A673 (cell line): Measurements from ENCODE around the gene ARHGEF39.
"Not testable (repeated sequence)": the region's sequence is repeated elsewhere in the genome, so short reads cannot be mapped to it uniquely, and the experiment has no call there.

Experiments used
- EZH2 ChIP-seq: fragments of 200-600 bp; sonication (generic); IDR thresholded peaks from 2 replicates; pipeline ENCODE4 v1.6.1; 2017; ENCODE audit warnings: borderline replicate concordance, low read depth, mild to moderate bottlenecking, mixed read lengths, antibody characterized with exemption, low read length; ENCODE audit not compliant: poor library complexity, severe bottlenecking
- TF ChIP-seq, protein P1 (sequence below): fragments of 300-800, 200-600 bp; sonication (generic); conservative IDR thresholded peaks from 2 replicates; pipeline ENCODE4 v1.5.1; 2017; ENCODE audit warnings: low read depth, mild to moderate bottlenecking, antibody characterized with exemption, low read length, moderate library complexity, mixed read lengths

DNA sequence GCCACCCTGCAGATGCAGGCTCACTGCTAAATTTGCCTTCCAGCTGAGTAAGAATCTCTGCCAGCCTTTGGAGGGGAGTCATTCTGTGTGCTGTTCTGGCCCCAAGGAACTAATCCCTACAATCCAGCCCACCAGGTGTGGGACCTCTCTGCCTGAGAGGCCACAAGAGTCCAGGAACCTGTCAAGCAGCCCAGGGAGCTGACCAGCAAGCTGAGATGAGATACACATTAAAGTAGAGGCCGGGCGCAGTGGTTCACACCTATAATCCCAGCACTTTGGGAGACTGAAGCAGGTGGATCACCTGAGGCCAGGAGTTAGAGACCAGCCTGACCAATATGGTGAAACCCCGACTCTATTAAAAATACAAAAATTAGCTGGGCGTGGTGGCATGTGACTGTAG is 52.9 kb downstream of the ARHGEF39 start:
- TF ChIP-seq, protein P1, sequence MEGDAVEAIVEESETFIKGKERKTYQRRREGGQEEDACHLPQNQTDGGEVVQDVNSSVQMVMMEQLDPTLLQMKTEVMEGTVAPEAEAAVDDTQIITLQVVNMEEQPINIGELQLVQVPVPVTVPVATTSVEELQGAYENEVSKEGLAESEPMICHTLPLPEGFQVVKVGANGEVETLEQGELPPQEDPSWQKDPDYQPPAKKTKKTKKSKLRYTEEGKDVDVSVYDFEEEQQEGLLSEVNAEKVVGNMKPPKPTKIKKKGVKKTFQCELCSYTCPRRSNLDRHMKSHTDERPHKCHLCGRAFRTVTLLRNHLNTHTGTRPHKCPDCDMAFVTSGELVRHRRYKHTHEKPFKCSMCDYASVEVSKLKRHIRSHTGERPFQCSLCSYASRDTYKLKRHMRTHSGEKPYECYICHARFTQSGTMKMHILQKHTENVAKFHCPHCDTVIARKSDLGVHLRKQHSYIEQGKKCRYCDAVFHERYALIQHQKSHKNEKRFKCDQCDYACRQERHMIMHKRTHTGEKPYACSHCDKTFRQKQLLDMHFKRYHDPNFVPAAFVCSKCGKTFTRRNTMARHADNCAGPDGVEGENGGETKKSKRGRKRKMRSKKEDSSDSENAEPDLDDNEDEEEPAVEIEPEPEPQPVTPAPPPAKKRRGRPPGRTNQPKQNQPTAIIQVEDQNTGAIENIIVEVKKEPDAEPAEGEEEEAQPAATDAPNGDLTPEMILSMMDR = not testable (repeated sequence)
- not testable (repeated sequence) for TF ChIP-seq EZH2
